Left ventricle myocardium inferior (tissue), 1 donor: ENCODE results near the gene PHF14. TPM values are rescaled to one million over a fixed set of nuclear protein-coding genes. Genes with fewer than 3 reads are reported as not detected.

Experiments used
- DNase-seq: peaks from one replicate; pipeline ENCODE4 v3.0.0-alpha.2; 2020
- H3K27ac ChIP-seq: fragments of 200-600 bp; replicated peaks from 2 replicates; pipeline ENCODE4 v1.8.0; 2021
- H3K27me3 ChIP-seq: fragments of 200-600 bp; 2 replicates; pipeline ENCODE4 v1.8.0; 2021; ENCODE audit warnings: low read depth
- H3K36me3 ChIP-seq: fragments of 200-600 bp; 2 replicates; pipeline ENCODE4 v1.8.0; 2021
- H3K4me1 ChIP-seq: fragments of 200-600 bp; 2 replicates; pipeline ENCODE4 v1.8.0; 2021
- H3K4me3 ChIP-seq: fragments of 200-600 bp; 2 replicates; pipeline ENCODE4 v1.8.0; 2021; ENCODE audit warnings: mild to moderate bottlenecking, moderate library complexity
- H3K9me3 ChIP-seq: fragments of 200-600 bp; replicated peaks from 2 replicates; pipeline ENCODE4 v1.8.0; 2021
- CTCF ChIP-seq: fragments of 200-600 bp; IDR thresholded peaks from 2 replicates; pipeline ENCODE4 v1.8.0; 2021; ENCODE audit warnings: antibody characterized with exemption, mild to moderate bottlenecking, borderline replicate concordance
- intact Hi-C: fragments of 100-400 bp; cut with micrococcal nuclease; formaldehyde crosslinking; loops from one replicate; pipeline ENCODE4 v1.11.0; 2022
- total RNA-seq: library from RNA; stranded (reverse); fragmentation: NEBNext Ultra II Directional; extraction: Animal tissue kit (Norgen Biotek cat#: 25700); gene quantifications from one replicate; pipeline ENCODE4 v1.2.1, GENCODE V29; 2021
- donor health status: DM: no; HTN: yes; CAD: no; lungs with severe emphysema.

Gene PHF14
- total RNA-seq, 1 donor from 2014 or later: 13.0 TPM

GRCh38 chr7:11133436-11133959, 159.8 kb downstream of the PHF14 start:
- no peak for DNase-seq
- H3K27me3 ChIP-seq: no peaks in the 10 kb centered on the region
- H3K36me3 ChIP-seq: no peaks in the 10 kb centered on the region
- peaks cover 7% of the 10 kb centered on the region for H3K4me1 ChIP-seq
- intact Hi-C loops: no loop called here
- H3K27ac ChIP-seq: no peak overlapping the region
- H3K4me3 ChIP-seq: no peak overlapping the region
- no peaks in the 10 kb centered on the region for H3K9me3 ChIP-seq
- TF ChIP-seq CTCF: no peak

DNA sequence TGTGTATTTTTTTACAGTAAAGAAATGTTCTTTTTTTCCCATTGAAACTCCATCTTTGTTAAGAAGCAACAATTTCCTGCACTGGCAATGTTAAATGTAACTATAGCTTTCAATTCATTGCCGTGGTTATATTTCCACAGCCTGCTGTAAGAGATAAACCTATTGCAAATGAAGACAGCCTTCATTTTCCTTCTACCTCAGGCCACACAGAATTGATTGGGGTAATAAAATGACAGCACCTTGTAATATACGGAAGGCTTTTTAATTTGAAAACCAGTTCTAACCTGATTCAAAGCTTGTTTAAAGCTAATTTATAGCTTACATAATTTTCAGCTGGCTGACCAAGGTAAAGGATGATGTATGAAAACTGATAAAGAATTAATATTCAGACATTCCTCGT, 161.9 kb downstream of the PHF14 start:
- H3K4me3 ChIP-seq: no peak overlapping the region
- TF ChIP-seq CTCF: no peak
- DNase-seq: no peak

DNA sequence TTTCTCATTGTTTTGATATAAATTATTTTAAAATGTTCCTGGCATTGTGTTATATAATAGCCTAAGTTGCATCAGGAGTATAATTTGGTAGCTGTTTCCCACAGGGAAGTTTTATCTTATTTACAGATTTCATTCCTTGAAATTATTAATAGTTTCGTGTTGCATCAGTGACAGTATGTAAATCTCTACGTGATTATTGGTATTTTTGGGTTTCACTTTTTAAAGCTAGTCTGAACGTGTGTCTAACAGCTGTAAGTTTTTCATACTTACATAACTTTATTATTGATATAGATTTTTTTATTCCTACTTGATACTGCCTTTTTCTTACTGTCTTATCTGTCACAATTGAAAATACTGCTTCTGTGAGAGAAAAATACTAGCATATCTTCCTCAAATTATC, 167.9 kb downstream of the PHF14 start:
- Histone ChIP-seq H3K27ac (no peak overlapping the region), H3K4me1 (no peaks in the 10 kb centered on the region), H3K9me3 (no peaks in the 10 kb centered on the region), H3K36me3 (no peaks in the 10 kb centered on the region), H3K4me3 (no peak overlapping the region), H3K27me3 (no peaks in the 10 kb centered on the region)
- no peak for DNase-seq
- intact Hi-C loops: no loop called here
- TF ChIP-seq CTCF: no peak

More for the DNA sequence above, 161.9 kb downstream of the PHF14 start:
- Histone ChIP-seq H3K36me3 (no peaks in the 10 kb centered on the region), H3K27me3 (no peaks in the 10 kb centered on the region), H3K27ac (no peak overlapping the region), H3K9me3 (no peaks in the 10 kb centered on the region), H3K4me1 (no peaks in the 10 kb centered on the region)
- intact Hi-C loops: no loop called here

DNA sequence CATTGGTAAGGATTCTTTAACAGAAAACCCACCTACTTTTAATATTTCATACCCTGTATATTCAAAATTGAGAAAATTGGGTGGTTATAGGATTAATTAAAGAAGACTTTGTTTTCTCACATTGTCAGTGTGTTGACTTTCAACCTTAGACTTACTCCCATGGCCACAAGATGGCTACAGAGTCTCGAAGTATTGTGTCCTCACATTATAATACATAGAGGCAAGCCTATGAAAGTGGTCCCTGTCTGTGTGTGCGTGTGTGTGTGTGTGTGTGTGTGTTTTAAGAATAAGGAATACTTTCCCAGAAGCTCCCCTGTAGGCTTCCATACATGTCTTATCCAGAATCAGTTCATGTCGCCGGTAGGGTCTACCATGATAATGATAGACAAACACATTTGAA, 180.0 kb downstream of the PHF14 start:
- Histone ChIP-seq H3K4me1 (no peaks in the 10 kb centered on the region), H3K36me3 (no peaks in the 10 kb centered on the region), H3K27me3 (no peaks in the 10 kb centered on the region), H3K9me3 (no peaks in the 10 kb centered on the region), H3K27ac (no peak overlapping the region), H3K4me3 (no peak overlapping the region)
- TF ChIP-seq CTCF: no peak
- intact Hi-C loops: no loop called here
- DNase-seq: no peak

- no peaks in the 10 kb centered on the region for H3K27me3 ChIP-seq
- intact Hi-C loops: no loop called here
- TF ChIP-seq CTCF: no peak
- H3K4me3 ChIP-seq: no peak overlapping the region
- no peak overlapping the region for H3K27ac ChIP-seq
- no peaks in the 10 kb centered on the region for H3K9me3 ChIP-seq
- H3K36me3 ChIP-seq: no peaks in the 10 kb centered on the region
- H3K4me1 ChIP-seq: no peaks in the 10 kb centered on the region
- no peak for DNase-seq
Observed at GRCh38 chr7:11155883-11156282, 182.2 kb downstream of the PHF14 start.
